ENCODE measurements around the gene BMP6. TPM values are rescaled to one million over a fixed set of nuclear protein-coding genes. Genes with fewer than 3 reads are reported as not detected.

BMP6 gene
- total and polyA plus RNA-seq, 5 donors: 2.3 to 4.7 (median 3.0) TPM

DNA sequence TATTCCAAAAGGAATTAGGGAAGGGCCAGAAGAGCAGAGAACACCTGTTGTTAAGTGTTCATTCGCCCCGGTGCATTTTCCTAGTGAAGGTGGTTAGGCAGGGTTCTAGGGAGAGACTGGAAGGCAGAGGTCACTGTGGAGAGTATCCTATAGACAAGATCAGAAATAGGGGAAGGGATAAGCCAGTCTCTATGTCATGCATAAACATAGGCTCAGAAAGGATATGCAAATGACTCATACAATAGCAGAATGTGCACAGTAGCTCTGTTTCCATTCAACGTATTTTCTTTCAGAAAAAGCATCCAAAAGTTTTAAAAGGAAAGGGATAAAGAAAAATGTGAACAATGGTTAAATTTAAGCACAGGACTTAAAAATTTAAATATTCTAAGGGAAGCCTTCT lies 47.4 kb downstream of the BMP6 start:
- ATAC-seq (no peak), DNase-seq (no peak)
- H3K9me3 ChIP-seq (ENCODE audit: control insufficient read depth, low read length): no peaks in the 10 kb centered on the region
- WGBS: 89% methylated on average over 3 of the region's 3 CpGs
- no peak overlapping the region for H3K4me3 ChIP-seq (ENCODE audit: low read length)
- no peak overlapping the region for H3K27ac ChIP-seq (ENCODE audit: low read length)
- H3K27me3 ChIP-seq (ENCODE audit: control insufficient read depth, insufficient read depth): no peaks in the 10 kb centered on the region
- H3K4me1 ChIP-seq (ENCODE audit: control insufficient read depth, insufficient read depth, low read length): no peaks in the 10 kb centered on the region
- intact Hi-C loops (cut with DNase I): no loop called here

DNA sequence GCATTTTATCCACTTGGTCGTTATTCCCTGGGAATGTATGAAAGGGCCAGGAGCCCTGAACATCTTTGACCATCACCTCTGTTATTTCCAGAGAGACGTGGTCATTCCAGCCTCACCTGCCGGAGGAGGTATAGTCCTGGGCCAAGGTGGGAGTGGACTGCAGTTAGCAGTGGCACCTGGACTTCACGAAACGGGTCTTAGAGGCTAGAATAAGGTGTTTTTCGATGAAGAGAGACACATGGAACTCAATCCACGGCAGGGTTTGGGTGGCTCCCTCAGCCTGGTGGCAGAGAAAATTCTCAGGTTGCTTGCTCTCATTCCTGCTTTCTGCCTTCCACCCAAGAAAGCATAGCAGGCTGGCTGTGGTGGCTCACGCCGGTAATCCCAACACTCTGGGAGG lies 48.0 kb downstream of the BMP6 start:
- H3K4me1 ChIP-seq (ENCODE audit: control insufficient read depth, insufficient read depth, low read length): no peaks in the 10 kb centered on the region
- no peak overlapping the region for H3K4me3 ChIP-seq (ENCODE audit: low read length)
- H3K9me3 ChIP-seq (ENCODE audit: control insufficient read depth, low read length): no peaks in the 10 kb centered on the region
- no peaks in the 10 kb centered on the region for H3K27me3 ChIP-seq (ENCODE audit: control insufficient read depth, insufficient read depth)
- WGBS: 93% methylated on average over 9 of the region's 9 CpGs
- H3K27ac ChIP-seq (ENCODE audit: low read length): no peak overlapping the region
- DNase-seq: no peak
- intact Hi-C loops (cut with DNase I): no loop called here
- no peak for ATAC-seq

DNA sequence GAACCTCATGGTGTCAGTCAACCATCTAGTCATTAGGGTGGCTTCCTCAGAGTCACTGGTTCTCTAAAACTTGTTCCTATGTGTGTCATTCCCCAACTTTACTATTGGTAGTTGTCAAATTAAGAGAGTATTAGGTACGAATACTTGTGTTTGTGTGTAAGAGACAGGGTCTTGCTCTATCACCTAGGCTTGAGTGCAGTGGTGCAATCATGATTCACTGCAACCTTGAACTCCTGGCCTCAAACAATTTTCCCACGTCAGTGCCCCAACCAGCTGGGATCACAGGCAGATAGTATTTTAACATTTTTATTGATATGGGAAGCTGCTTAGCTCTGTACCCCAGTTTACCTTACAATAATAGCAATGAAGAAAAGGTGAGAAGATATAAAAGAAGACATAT lies 50.6 kb downstream of the BMP6 start:
- Histone ChIP-seq H3K27me3 (ENCODE audit: control insufficient read depth, insufficient read depth) (no peaks in the 10 kb centered on the region), H3K9me3 (ENCODE audit: control insufficient read depth, low read length) (no peaks in the 10 kb centered on the region), H3K27ac (ENCODE audit: low read length) (no peak overlapping the region), H3K4me3 (ENCODE audit: low read length) (no peak overlapping the region), H3K4me1 (ENCODE audit: control insufficient read depth, insufficient read depth, low read length) (no peaks in the 10 kb centered on the region)
- WGBS: 92% methylated on average over 2 of the region's 2 CpGs
- ATAC-seq: no peak
- DNase-seq: no peak
- intact Hi-C loops (cut with DNase I): no loop called here

DNA sequence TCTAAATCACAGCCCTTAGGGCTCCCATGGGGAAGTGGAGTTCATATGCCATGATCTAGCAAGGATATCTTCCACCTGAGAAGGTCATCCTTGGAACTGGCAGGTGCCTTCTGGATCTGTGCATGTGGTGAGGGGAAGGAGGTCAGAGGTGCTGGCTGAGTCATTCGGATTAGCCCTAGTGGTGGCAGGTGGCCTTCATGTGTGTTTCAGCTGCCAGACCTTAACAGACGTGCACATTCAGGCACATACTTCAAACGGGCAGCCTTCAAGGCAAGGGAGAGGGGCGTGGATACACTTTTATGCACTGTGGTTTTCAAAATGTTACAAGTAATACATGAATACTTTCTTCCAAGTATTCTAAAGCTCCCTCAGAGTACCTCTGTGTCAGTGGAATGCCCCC lies 51.2 kb downstream of the BMP6 start:
- Histone ChIP-seq H3K27ac (ENCODE audit: low read length) (no peak overlapping the region), H3K4me3 (ENCODE audit: low read length) (no peak overlapping the region), H3K9me3 (ENCODE audit: control insufficient read depth, low read length) (no peaks in the 10 kb centered on the region), H3K4me1 (ENCODE audit: control insufficient read depth, insufficient read depth, low read length) (no peaks in the 10 kb centered on the region), H3K27me3 (ENCODE audit: control insufficient read depth, insufficient read depth) (no peaks in the 10 kb centered on the region)
- no peak for ATAC-seq
- no peak for DNase-seq
- intact Hi-C loops (cut with DNase I): no loop called here
- WGBS: 75% methylated on average over 4 of the region's 4 CpGs

DNA sequence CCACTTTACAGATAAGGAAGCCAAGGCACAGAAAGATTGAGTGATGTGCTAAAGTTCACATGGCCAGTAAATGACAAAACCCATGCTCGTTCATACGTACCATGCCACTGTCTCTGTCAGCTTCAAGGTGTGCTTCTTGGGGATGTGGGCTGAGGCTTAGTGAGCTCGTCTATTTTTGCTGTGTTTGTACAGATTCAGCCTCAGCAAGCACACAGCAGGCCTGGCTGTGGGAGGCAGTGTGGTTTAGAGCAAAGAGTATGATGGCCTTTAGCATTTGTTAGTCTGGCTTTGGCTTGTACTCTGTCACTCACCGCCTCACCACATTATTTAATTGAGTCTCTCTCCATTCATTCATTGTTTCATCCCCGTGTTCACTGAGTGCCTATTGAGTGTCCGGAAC lies 55.3 kb downstream of the BMP6 start:
- Histone ChIP-seq H3K27ac (ENCODE audit: low read length) (no peak overlapping the region), H3K4me3 (ENCODE audit: low read length) (no peak overlapping the region), H3K27me3 (ENCODE audit: control insufficient read depth, insufficient read depth) (no peaks in the 10 kb centered on the region), H3K9me3 (ENCODE audit: control insufficient read depth, low read length) (no peaks in the 10 kb centered on the region), H3K4me1 (ENCODE audit: control insufficient read depth, insufficient read depth, low read length) (no peaks in the 10 kb centered on the region)
- DNase-seq (no peak), ATAC-seq (no peak)
- WGBS: 93% methylated on average over 6 of the region's 6 CpGs
- intact Hi-C loops (cut with DNase I): no loop called here

DNA sequence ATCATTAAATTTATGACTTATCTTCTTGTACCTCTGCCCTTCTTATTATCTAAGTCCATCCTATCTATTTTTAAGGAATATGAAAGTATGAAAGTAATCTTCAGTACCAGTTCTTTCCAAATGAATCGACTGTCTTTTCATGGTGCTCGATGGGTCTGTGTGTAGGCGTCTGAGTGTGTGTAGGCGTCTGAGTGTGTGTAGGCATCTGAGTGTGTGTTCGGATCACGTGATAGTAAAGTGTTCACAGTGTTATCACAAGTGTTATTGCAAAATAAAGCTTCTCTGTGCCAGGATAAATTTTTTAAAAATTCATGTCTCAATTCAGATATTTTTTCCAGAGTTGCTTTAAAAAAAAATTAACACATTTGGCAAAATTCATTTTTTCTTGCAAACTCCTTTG lies 58.3 kb downstream of the BMP6 start:
- no peak overlapping the region for H3K4me3 ChIP-seq (ENCODE audit: low read length)
- H3K27me3 ChIP-seq (ENCODE audit: control insufficient read depth, insufficient read depth): no peaks in the 10 kb centered on the region
- WGBS: 44% methylated on average over 6 of the region's 6 CpGs
- H3K4me1 ChIP-seq (ENCODE audit: control insufficient read depth, insufficient read depth, low read length): no peaks in the 10 kb centered on the region
- no peak overlapping the region for H3K27ac ChIP-seq (ENCODE audit: low read length)
- intact Hi-C loops (cut with DNase I): no loop called here
- no peaks in the 10 kb centered on the region for H3K9me3 ChIP-seq (ENCODE audit: control insufficient read depth, low read length)
- DNase-seq (no peak), ATAC-seq (no peak)

DNA sequence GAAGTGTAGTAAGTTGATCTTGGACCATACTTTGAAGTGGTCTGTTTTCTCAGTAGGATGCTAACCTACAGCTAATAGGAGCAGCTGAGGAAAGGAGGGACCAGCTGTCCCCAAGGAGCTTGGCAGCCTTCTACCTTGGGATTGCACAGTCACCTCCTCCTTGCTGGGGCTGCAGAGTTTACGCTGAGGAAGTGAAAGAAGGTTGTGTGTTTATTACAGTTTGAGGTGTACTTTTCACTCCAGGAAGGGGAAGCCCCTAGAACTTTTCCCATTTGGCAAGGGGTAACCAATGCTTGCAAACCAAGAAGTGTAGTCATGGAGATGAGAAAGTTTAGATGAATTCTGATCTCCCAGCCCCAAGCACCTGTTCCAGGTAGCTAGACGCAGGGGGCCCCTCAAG lies 58.8 kb downstream of the BMP6 start:
- no peaks in the 10 kb centered on the region for H3K9me3 ChIP-seq (ENCODE audit: control insufficient read depth, low read length)
- 78% methylated on average over 2 of the region's 2 CpGs for WGBS
- H3K27me3 ChIP-seq (ENCODE audit: control insufficient read depth, insufficient read depth): no peaks in the 10 kb centered on the region
- DNase-seq (no peak), ATAC-seq (no peak)
- intact Hi-C loops (cut with DNase I): no loop called here
- no peak overlapping the region for H3K4me3 ChIP-seq (ENCODE audit: low read length)
- H3K27ac ChIP-seq (ENCODE audit: low read length): no peak overlapping the region
- no peaks in the 10 kb centered on the region for H3K4me1 ChIP-seq (ENCODE audit: control insufficient read depth, insufficient read depth, low read length)

DNA sequence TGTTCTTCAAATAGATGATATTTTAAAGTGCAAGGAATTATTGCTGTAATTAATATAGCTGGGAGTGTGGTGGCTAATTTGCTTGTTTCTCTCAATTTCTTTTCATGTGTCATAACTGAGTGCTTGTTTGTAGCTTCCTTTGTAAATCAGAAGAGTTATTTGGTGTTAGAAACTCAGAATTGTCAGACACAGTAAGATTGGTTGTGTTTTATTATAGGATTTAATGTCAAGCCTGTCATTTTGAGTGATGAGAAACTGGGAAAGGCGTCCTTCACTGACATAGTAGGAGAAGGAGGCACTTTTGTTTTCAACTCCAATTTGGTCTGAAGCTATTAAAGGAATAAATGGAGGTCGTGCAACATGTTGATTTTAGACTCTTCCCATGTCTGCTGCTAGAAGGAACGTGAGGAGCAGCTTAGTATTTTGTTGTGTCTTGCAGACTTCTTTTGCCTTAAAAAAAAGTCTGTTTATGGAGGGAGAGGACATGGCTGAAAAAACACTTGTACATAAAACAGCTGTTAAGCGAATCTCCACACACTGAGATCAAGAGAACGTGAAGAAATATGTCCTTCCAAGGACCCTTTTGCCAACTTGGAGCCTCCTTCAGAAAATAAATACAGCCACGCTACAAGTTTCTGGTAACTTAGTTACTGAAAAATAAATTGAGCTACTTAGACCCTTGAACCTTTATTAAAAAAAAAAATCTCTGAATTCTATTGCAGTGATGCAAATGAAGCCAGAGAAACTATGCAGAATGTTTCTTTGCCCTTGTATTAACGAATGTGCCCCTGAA lies 59.5 kb downstream of the BMP6 start:
- ATAC-seq: peak in 1 of 2 donors; percentile 46
- H3K4me1 ChIP-seq (ENCODE audit: control insufficient read depth, insufficient read depth, low read length): no peaks in the 10 kb centered on the region
- intact Hi-C loops (cut with DNase I): no loop called here
- no peak overlapping the region for H3K27ac ChIP-seq (ENCODE audit: low read length)
- DNase-seq: no peak
- no peaks in the 10 kb centered on the region for H3K27me3 ChIP-seq (ENCODE audit: control insufficient read depth, insufficient read depth)
- H3K4me3 ChIP-seq (ENCODE audit: low read length): no peak overlapping the region
- H3K9me3 ChIP-seq (ENCODE audit: control insufficient read depth, low read length): no peaks in the 10 kb centered on the region
- WGBS: 52% methylated on average over 7 of the region's 7 CpGs

DNA sequence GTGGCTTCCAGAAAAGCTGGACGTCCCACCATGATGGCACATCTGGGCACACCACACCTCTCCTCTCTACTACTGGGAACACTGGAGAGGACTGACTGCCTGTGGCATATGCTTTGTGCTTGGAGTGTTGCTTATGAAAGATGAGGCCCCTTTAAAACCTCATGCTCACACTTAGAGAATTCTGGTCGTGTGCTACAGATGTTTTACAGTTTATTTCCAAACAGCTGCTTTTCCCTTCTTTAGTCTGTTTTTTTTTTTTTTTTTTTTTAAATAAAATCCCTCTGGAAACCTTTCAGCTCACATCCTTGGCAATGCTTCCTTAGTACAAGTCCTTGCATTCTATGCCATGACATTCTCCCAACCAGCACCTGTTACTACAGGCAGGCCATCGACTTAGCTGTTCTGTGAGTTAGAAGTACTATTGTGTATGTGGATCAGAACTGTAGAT lies 60.3 kb downstream of the BMP6 start:
- intact Hi-C loops (cut with DNase I): no loop called here
- no peak overlapping the region for H3K27ac ChIP-seq (ENCODE audit: low read length)
- no peak for ATAC-seq
- DNase-seq: no peak
- H3K4me3 ChIP-seq (ENCODE audit: low read length): no peak overlapping the region
- H3K9me3 ChIP-seq (ENCODE audit: control insufficient read depth, low read length): no peaks in the 10 kb centered on the region
- H3K4me1 ChIP-seq (ENCODE audit: control insufficient read depth, insufficient read depth, low read length): no peaks in the 10 kb centered on the region
- no peaks in the 10 kb centered on the region for H3K27me3 ChIP-seq (ENCODE audit: control insufficient read depth, insufficient read depth)
- 48% methylated on average over 3 of the region's 3 CpGs for WGBS

DNA sequence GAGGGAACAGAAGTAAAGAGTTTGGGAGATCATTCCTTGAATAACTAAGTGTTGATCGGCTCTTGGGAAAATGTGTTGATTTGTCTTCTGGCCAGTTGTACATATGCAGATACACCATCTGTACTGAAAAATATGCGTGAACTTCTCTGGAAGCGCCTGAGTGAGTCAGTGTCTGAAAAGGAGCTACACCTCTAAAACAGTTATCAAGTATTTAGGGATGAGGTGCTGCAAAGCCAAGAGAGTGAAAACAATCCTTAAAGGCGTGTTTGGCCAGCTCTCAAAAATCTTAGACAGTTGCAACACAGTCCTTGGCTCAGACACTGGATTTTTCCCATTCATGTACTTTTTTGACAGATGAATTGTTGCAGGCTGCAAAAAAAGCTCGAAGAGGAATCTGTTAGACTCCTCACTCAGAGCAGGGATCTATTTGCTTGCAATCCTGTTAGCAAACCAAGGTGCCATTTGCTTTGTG lies 61.3 kb downstream of the BMP6 start:
- ATAC-seq (peak; percentile 72 to 77), DNase-seq (no peak)
- intact Hi-C loops (cut with DNase I): no loop called here
- no peak overlapping the region for H3K4me3 ChIP-seq (ENCODE audit: low read length)
- WGBS: 48% methylated on average over 5 of the region's 5 CpGs
- H3K4me1 ChIP-seq (ENCODE audit: control insufficient read depth, insufficient read depth, low read length): no peaks in the 10 kb centered on the region
- no peaks in the 10 kb centered on the region for H3K9me3 ChIP-seq (ENCODE audit: control insufficient read depth, low read length)
- H3K27me3 ChIP-seq (ENCODE audit: control insufficient read depth, insufficient read depth): no peaks in the 10 kb centered on the region
- H3K27ac ChIP-seq (ENCODE audit: low read length): no peak overlapping the region

DNA sequence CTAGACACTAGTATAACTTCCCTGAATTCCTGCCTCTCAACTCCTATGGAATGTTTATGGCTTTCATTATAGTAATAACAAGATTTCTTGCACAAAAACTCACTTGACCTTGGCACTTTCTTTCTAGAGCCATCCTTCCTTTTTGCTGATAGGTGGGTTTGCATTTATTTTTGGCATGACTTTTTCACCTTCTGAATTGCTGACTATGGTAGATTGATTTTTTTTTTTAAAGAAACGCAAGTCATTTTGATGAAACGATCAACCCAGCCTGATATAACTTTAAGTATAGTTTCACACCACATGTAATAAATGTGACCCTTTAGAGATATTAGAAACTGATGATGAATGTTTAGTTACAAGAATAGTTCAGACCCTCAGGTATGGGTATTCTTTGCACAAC lies 61.8 kb downstream of the BMP6 start:
- Histone ChIP-seq H3K4me1 (ENCODE audit: control insufficient read depth, insufficient read depth, low read length) (no peaks in the 10 kb centered on the region), H3K9me3 (ENCODE audit: control insufficient read depth, low read length) (no peaks in the 10 kb centered on the region), H3K4me3 (ENCODE audit: low read length) (no peak overlapping the region), H3K27me3 (ENCODE audit: control insufficient read depth, insufficient read depth) (no peaks in the 10 kb centered on the region), H3K27ac (ENCODE audit: low read length) (no peak overlapping the region)
- WGBS: 82% methylated on average over 2 of the region's 2 CpGs
- DNase-seq (no peak), ATAC-seq (no peak)
- intact Hi-C loops (cut with DNase I): no loop called here

DNA sequence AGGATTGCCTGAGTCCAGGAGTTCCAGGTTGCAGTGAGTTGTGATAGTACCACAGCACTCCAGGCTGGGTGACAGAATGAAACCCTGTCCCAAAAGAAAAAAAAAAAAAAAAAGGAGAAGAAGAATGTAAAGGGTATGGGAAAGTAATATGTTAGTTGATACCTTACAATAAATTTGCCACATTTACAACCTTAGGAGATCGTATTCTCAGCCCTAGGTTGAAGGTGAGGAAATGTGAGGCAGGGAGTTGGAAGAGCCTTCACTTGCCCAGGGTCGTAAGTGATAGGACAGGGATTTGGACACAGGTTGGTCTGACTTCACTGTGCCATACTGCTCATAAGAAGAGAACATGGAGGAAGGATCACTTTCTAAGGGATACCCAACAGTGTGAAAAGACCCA lies 68.6 kb downstream of the BMP6 start:
- no peak overlapping the region for H3K27ac ChIP-seq (ENCODE audit: low read length)
- 76% methylated on average over 2 of the region's 2 CpGs for WGBS
- no peak overlapping the region for H3K4me3 ChIP-seq (ENCODE audit: low read length)
- H3K4me1 ChIP-seq (ENCODE audit: control insufficient read depth, insufficient read depth, low read length): no peaks in the 10 kb centered on the region
- H3K27me3 ChIP-seq (ENCODE audit: control insufficient read depth, insufficient read depth): no peaks in the 10 kb centered on the region
- DNase-seq: no peak
- intact Hi-C loops (cut with DNase I): no loop called here
- no peak for ATAC-seq
- no peaks in the 10 kb centered on the region for H3K9me3 ChIP-seq (ENCODE audit: control insufficient read depth, low read length)
